ENCODE measurements around the gene SPRED2.

SPRED2 gene

GRCh38 chr2:65413106-65413505 lies 19.3 kb downstream of the SPRED2 start:
- DNase-seq: no peak

- no peak for DNase-seq
These were observed 21.2 kb downstream of the SPRED2 start for GRCh38 chr2:65411056-65411795.

- DNase-seq: no peak
These were observed 23.4 kb downstream of the SPRED2 start for GRCh38 chr2:65409045-65409444.

GRCh38 chr2:65407240-65407639 lies 25.2 kb downstream of the SPRED2 start:
- no peak for DNase-seq

DNA sequence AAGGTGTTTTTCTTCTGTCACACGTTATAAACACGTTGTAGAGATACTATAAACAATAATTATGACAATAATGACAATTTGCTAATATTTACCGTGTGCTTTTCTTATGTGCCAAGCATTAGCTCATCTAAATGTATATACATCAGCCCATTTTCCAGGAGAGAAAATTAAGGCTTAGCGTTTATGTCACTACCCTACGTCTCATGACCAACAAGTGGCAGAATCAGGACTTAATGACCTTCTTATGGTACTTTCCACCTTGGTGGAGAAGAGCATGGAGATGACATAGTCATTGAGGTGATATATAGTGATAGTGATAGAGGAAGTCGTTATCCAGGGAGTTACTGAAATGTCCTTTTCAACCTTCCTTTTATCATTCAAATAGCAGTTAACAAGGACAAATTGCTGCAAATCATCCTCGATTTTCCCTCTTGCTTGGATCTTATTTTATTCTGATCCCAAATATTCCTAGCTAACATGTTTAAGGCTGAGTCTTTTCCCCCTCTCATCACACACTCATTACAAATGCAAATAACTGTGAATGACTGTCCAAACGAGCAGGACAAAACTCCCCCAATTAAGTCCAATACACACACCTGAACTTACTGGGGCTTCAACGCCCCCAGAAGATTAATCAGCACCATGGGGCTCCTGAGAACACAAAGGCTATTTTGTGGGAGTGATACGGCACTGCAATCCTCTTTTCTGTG lies 27.3 kb downstream of the SPRED2 start:
- DNase-seq: no peak

DNA sequence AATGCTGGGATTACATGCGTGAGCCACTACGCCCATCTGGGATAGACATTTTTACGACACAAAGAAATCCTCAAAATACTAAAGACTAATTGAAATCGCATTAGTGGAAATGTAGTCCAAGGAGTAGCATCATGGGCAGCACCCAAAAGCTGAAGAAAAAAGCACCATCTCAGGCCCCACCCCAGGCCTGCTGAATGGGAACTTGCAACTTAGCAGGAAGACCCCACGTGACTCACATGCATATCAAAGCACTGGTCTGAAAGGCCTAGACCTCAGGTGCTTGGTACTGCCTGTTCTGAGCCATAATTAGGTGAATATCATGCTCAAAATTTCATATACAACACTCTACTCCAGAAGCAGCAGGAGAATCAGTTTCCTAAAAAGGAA lies 28.9 kb downstream of the SPRED2 start:
- DNase-seq: no peak

DNA sequence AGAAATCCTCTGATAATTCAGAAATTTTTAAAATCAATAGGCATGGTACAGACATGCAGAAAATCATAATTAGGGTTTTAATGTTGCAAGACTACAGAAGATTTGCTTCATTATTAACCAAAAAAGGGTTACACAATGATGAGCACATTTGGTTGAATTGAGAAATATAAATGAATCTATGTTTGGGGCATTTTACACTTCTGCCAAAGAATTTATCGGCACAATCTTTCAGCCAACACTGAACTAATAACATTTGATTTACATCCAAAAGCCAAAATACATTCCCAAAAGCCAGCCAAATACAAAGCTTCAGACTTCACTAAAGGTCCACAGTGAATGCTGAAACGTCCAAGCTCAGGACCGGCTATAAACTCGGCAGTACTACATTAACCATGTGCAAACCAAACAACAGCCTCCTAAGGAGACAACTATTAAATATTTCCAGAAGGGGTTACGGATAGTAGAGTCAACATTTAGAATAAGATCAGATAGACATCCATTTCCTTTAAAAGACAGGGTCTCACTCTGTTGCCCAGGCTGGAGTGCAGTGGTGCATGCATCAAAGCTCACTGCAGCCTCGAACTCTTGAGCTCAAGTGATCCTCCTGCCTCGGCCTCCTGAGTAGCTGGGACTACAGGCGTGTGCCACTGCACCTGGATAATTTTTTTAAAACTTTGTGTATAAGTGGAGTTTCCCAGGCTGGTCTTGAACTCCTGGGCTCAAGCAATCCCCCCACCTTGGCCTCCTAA lies 29.4 kb downstream of the SPRED2 start:
- DNase-seq: no peak

DNA sequence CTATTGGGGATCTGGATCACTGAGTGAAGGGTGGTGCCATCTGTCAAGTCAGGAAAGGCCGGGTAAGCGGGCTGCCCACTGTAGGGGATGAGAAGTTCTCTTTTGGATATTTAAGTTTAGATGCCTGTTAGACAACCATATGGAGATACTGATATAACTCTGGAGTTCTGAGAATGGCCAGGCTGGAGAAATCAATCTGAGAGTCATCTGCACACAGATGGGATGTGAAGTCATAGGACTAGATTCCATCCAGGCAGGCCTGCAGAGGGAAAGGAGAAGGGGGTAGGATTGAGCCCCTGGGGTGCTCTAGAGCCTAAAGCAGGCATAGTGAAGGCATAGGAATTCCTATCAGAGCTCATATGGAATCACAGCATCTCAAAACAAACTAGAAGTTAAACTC lies 30.1 kb downstream of the SPRED2 start:
- no peak for DNase-seq

DNA sequence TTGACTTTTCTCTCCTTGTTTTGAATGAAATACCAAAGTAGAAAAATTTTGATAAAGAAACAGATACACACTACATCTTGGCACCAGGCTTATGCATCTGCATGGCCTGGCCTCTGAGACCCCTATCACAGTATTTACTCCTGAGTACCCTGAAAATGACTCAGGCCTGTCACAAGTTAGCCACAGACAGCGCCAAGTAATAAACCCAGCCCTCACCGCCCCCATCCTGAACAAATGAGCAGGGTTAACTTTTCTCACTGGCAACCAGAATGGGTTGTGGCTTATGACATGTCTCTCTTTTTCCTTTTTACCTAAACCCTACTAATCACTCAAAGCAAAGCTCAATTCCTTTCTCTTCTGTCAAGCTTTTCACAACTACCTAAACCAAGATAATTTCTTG lies 35.3 kb downstream of the SPRED2 start:
- DNase-seq: no peak

GRCh38 chr2:65396348-65397026 lies 35.9 kb downstream of the SPRED2 start:
- no peak for DNase-seq

GRCh38 chr2:65395621-65396347 lies 36.6 kb downstream of the SPRED2 start:
- no peak for DNase-seq

DNA sequence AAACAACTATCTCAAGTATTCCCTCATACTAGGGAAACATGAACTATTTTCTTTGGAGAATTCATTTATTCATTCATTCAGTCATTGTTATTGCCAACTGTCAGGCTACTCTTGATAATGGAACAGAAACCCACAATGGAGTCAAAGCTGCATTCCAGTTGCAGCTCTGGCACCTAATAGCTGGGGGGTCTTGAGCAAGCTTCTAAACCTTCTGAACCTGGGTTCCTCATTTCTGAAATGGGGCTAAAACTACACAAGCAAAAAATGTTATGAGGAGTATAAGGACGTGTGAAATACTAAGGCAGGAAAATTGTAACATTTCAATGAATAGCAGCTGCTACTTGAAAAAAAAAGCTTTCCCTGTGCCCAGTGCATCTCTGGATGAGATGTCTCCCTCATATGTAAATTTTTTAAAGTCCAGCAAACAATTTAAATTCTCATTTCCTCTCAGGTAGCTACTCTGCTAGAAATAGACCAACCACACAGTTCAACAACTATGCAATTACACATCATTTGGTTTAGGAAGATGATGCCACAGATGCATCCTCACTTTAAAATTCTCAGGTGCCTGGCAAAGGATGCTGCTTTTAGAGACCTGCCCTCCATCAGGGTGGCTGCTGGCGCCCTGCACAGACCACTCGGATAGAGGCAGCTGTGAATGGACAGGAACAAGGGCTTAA lies 38.5 kb downstream of the SPRED2 start:
- DNase-seq: no peak

- DNase-seq: no peak
These were observed 39.4 kb downstream of the SPRED2 start for GRCh38 chr2:65393046-65393445.

- DNase-seq: no peak
These were observed 39.8 kb downstream of the SPRED2 start for GRCh38 chr2:65392609-65393008.

DNA sequence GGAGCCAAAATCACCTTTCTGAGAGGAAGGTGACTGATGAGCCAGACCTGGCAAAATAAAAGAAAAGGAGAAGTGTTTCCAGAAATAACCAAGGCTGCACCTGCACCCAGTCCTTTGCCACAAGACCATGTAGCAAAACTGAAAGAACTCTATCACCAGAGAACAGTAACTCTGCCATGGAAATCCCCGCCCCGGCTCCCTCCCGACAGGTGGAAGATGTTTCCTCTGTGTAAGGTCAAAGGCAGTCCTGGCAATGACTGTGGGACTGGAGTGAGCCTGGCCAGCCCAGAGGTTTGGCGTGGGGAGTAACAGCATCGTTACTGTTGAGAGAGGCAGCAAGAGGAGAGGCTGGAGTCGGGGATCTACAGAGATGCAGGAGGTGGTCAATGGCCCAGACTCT lies 42.3 kb downstream of the SPRED2 start:
- DNase-seq: no peak

DNA sequence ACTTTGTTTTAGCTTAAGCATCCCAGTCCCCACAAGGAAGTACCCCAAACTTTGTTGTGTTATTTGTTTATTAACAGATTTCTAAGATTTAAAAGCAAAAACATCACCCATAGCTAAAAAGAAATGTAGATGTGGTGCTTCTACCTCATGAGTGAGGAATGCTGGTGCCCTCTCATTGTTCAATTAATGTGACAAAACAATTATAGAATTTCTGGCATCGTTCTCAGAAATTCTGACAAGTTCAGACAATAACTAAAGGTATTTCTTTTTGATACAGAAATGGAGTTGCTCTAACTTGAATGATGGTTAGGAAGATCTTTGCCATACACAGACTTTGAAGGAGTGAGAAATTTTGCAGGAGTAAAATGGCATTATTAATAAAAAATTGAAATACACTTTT lies 42.9 kb downstream of the SPRED2 start:
- DNase-seq: no peak

DNA sequence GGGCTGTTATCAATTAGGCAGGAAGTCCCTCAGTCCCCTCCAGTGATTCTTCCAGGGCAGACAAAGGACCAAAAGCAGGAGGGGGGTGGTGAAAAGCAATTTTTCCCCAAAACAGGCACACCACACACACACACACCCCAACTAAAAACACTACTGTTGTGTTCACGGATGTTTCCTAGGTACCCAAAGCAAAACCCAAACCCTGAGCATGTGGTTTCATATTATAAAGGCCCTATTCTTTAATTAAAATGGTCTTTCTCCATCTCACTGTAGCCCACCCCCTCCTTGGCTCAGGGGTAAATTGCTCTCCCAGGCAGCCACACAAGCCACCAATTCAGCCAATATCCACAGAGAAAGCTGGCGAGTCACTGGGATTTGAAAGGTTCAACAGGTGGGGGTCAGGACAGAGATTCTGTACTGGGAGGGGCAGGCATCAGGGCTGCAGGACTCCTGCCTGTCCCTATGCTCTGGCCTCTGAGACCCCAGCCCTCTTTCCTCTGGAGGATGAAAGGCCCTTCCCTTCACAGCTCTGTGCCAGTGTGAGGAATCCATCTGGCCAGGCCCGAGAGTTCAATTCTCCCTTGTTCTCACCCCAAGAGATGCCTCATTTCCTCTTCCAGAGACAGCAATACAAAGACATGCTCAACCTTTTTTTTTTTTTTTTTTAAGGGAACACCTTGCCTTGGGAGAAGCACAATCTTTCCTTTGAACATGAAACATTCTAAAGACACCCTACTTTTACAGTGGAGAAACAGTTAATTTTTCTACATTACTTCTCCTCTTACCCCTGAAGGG lies 43.6 kb downstream of the SPRED2 start:
- no peak for DNase-seq

GRCh38 chr2:65388051-65388531 lies 44.3 kb downstream of the SPRED2 start:
- no peak for DNase-seq

- no peak for DNase-seq
These were observed 45.4 kb downstream of the SPRED2 start for GRCh38 chr2:65386989-65387388.

DNA sequence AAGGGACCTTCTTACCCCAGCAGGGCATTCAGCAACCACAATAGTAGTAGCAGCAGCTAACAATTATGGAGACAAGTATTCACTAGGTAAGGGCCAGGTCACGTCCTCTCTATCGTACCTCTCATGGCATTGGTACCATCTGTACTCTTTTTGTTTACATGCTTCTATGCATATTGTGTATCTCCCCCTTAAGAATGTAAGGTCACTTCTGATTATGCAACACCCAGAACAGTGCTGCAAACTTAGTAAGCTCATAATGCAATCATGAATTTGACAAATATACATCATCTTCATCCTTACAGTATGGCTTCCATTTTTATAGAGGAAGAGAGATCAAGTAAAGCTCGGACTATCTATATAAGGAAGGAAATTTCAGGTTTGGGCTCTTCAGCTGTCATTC lies 46.1 kb downstream of the SPRED2 start:
- DNase-seq: no peak
